Adrenal gland (tissue), 12 donors: ENCODE results near the gene ZRANB1. TPM values are rescaled to one million over a fixed set of nuclear protein-coding genes. Genes with fewer than 3 reads are reported as not detected.

Experiments
- DNase-seq, 7 donors: peaks; one replicate each; pipeline ENCODE4 v3.0.0-alpha.2; 2019 to 2020
- H3K27ac ChIP-seq, 5 donors: fragments of 200-600 bp; sonication (generic) in 4 of 5; 1 replicate in 3 of 5; 2 replicates in 2 of 5; pipeline versions ENCODE4 v1.5.1 to v1.8.0; 2016 to 2020; ENCODE audit warnings: mild to moderate bottlenecking in 1 of 5
- H3K27me3 ChIP-seq: fragments of 200-600 bp; 2 replicates; pipeline ENCODE4 v1.8.0; 2021
- H3K36me3 ChIP-seq, 2 donors: fragments of 200-600 bp; replicated peaks in 1 of 2; 1 replicate in 1 of 2; 2 replicates in 1 of 2; pipeline versions ENCODE4 v1.5.1 to v1.8.0; 2018 to 2022
- H3K4me1 ChIP-seq, 2 donors: fragments of 200-600 bp; replicated peaks in 1 of 2; 1 replicate in 1 of 2; 2 replicates in 1 of 2; pipeline versions ENCODE4 v1.5.1 to v1.8.0; 2018 to 2021
- H3K4me3 ChIP-seq, 4 donors: fragments of 200-600 bp; sonication (generic) in 3 of 4; one replicate each; pipeline ENCODE4 v1.5.1; 2016 to 2018
- H3K9me3 ChIP-seq, 3 donors: fragments of 200-600 bp; sonication (generic) in 1 of 3; replicated peaks in 1 of 3; 1 replicate in 2 of 3; 2 replicates in 1 of 3; pipeline versions ENCODE4 v1.5.1 to v1.8.0; 2016 to 2021
- CTCF ChIP-seq, 6 experiments: fragments of 450-650 bp in 4 of 6; fragments of 200-600 bp in 2 of 6; sonication (generic) in 1 of 6; IDR thresholded peaks; 1 replicate in 5 of 6; 2 replicates in 1 of 6; pipeline versions ENCODE4 v1.5.1 to v1.8.0; 2016 to 2021; ENCODE audit warnings: antibody characterized with exemption in 6 of 6, mild to moderate bottlenecking in 2 of 6, moderate library complexity in 1 of 6
- POLR2A ChIP-seq, 2 donors: fragments of 450-650 bp; IDR thresholded peaks; one replicate each; pipeline ENCODE4 v1.6.1; 2017; ENCODE audit warnings: antibody characterized with exemption in 2 of 2, mild to moderate bottlenecking in 2 of 2, moderate library complexity in 1 of 2
- WGBS, 4 donors: extraction: QIAGEN DNeasy Blood & Tissue Kit in 2 of 4; methylation state at CpG; one replicate each; pipeline versions ENCODE4 v1.1.5 to v1.1.7; 2013 to 2017; 5-methylcytosine and 5-hydroxymethylcytosine counted together
- intact Hi-C, 2 donors: fragments of 100-400 bp; cut with DNase I; formaldehyde crosslinking; loops; one replicate each; pipeline versions ENCODE4 v1.14.1 to v1.15.0; 2022 to 2023
- polyA plus RNA-seq, 3 donors: library from polyadenylated mRNA; stranded (reverse); fragments of 200-250 nt in 2 of 3; fragments of 350-450 nt in 1 of 3; fragmentation: Illumina TruSeq in 1 of 3; extraction: RNeasy Lipid Tissue Mini Kit (QIAGEN cat#74804) in 1 of 3; gene quantifications; one replicate each; pipeline ENCODE4 v1.2.3, GENCODE V29; 2013 to 2014
- total RNA-seq, 9 donors: library from RNA; depleted of rRNA in 4 of 9; stranded (reverse); fragments of >200 nt in 4 of 9; fragments of 120-200 nt in 1 of 9; fragmentation: NEBNext Ultra II Directional in 1 of 9; extraction: Animal tissue kit (Norgen Biotek cat#: 25700) in 1 of 9; gene quantifications; one replicate each; pipeline versions ENCODE4 v1.1.0 to v1.2.4, GENCODE V29; 2013 to 2023
- donor health status: healthy with polysubstance abuse.
- donor health status: Bipolar disorder and iron deficiency.
- donor health status: DM: yes; HTN: yes; CAD: no.
- donor health status: DM: no; HTN: no; CAD: no.
- donor health status: DM: no; HTN: no; CAD: no.
- donor health status: DM: yes; HTN: yes; CAD: no.

The ZRANB1 gene
- total and polyA plus RNA-seq, 12 donors = 20.2 to 64.7 (median 38.0) TPM

- 5 to 6% (median 6%) methylated on average over 13 of the region's 13 CpGs for WGBS, 4 donors
- Histone ChIP-seq H3K36me3 (no peaks in the 10 kb centered on the region), H3K27me3 (no peaks in the 10 kb centered on the region), H3K27ac (peak overlapping the region; percentile 45 to 99 (median 97)), H3K4me1 (peaks cover 22 to 56% of the 10 kb centered on the region in 2 donors), H3K4me3 (peak overlapping the region in 3 of 4 donors; percentile 1 to 97 (median 89)), H3K9me3 (no peaks in the 10 kb centered on the region)
- intact Hi-C loops = no loop called here
- peak in 1 of 7 donors; percentile 45 for DNase-seq
- TF ChIP-seq POLR2A (IDR thresholded peaks at IDR 0.05) = no peak
- no peak for TF ChIP-seq CTCF (IDR thresholded peaks at IDR 0.05)
Measured at GRCh38 chr10:124916098-124916584, 25.8 kb upstream of the ZRANB1 start.

- WGBS, 4 donors = 0 to 1% (median 0%) methylated on average over 30 to 119 of the region's 126 CpGs; no CpG with 5 or more reads in 1 of the 4 donors
- peaks cover 21 to 56% of the 10 kb centered on the region in 2 donors for H3K4me1 ChIP-seq
- intact Hi-C loops = no loop called here
- no peaks in the 10 kb centered on the region for H3K27me3 ChIP-seq
- H3K36me3 ChIP-seq = no peaks in the 10 kb centered on the region
- H3K9me3 ChIP-seq = no peaks in the 10 kb centered on the region
- peak overlapping the region in 3 of 4 donors; percentile 77 to 97 (median 89) for H3K4me3 ChIP-seq
- TF ChIP-seq CTCF (IDR thresholded peaks at IDR 0.05) = no peak
- peak; percentile 72 to 97 for TF ChIP-seq POLR2A (IDR thresholded peaks at IDR 0.05)
- DNase-seq = peak; percentile 98 to 99 (median 99)
- peak overlapping the region; percentile 92 to 99 (median 97) for H3K27ac ChIP-seq
Measured at GRCh38 chr10:124916585-124917427, 25.1 kb upstream of the ZRANB1 start.

DNA sequence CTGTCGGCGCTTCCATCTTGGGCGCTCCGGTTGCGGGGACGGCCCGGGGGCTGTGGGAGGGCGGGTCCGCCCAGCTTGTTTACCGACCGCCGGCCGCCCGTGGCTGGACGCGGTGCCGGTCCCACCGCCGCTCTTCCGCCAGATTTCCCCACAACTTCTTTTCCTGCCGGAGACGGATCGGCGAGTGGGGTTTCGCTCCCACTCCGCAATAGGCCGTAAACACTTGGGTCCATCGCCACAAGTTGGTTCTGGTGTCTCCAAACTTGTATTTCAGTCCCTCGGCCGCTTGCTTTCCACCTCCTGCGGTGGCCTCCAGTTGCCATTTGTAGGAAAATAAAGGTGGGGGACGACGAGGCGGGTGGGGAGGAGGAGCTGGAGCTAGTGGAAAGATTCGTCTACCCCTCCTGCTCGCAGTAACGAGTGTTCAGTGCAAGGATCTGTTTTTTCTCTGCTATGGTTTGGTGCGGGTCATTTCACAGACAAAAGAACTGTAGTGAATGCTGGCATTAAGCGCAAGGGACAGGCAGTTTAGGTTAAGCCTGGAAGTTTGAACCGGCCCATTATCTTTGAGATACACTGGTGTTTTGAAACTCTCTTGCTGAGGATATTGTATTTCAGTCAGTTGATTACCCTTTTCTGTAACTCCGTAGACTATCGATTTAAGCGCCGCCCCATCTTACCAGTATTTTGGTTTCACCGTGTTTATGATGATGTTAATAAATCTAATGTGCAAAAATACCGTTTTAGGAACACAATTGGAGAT is 24.3 kb upstream of the ZRANB1 start:
- H3K9me3 ChIP-seq = no peaks in the 10 kb centered on the region
- peaks cover 0 to under 1% of the 10 kb centered on the region in 2 donors for H3K36me3 ChIP-seq
- H3K4me3 ChIP-seq = peak overlapping the region; percentile 72 to 97 (median 89)
- peak overlapping the region; percentile 92 to 99 (median 97) for H3K27ac ChIP-seq
- H3K27me3 ChIP-seq = no peaks in the 10 kb centered on the region
- H3K4me1 ChIP-seq = peaks cover 14 to 49% of the 10 kb centered on the region in 2 donors
- intact Hi-C loops = no loop called here
- TF ChIP-seq POLR2A (IDR thresholded peaks at IDR 0.05) (peak in 1 of 2 donors; percentile 74), CTCF (IDR thresholded peaks at IDR 0.05) (no peak)
- 0 to 2% (median 1%) methylated on average over 16 to 46 of the region's 46 CpGs for WGBS, 4 donors
- peak; percentile 60 to 83 (median 67) for DNase-seq
